HG03457 (cell line): ENCODE measurements around the gene LCE1F.

ENCODE experiments used
- ATAC-seq: cut with Tn5 transposase; IDR thresholded peaks from one replicate; pipeline ENCODE4 v1.9.1; 2021; ENCODE audit warnings: moderate number of reproducible peaks; ENCODE audit not compliant: unreplicated experiment

The LCE1F gene

DNA sequence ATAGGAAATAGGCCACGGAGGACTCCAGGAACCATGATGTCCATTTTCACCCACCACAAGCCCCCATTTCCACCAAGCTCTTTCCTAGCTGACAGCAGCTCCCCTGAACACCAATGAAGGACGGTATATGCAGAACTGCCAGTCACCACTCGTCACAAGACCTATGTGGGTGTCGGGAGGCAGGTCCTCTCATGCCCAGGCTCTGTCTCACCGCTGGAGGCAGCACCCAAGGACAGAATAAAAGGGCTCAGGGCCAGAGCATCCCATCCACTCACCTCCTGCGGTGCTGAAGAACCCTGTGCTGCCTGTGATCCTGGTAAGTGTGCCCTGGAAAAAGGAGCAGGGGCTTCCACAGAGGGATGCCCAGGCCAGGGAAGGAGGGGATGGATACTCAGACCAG is at the start of gene LCE1F:
TSS of gene LCE1F (plus strand) at position 266 of the 400 bp plus-strand sequence. CDS start 1,232 bp downstream, outside the sequence.
- ATAC-seq, result no peak

DNA sequence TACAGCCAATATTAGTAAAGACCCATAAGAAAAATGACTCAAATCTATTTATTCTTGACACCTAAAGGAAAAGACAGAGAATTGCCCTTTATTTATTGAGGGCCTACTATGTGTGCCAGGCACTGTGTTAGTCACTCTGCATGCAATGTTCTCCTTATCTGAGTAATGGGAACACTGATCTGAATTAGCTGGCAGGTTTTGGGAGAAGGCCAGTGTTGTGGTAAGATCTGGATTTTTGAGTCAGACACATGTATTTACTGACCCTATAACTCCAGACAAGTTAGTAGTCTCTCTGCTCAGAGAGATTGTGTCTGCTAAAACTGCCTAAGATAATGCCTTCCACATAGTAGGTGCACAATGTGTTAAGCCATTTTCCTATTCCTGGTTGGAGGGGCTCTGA is 49.7 kb upstream of the LCE1F start:
- no peak for ATAC-seq

DNA sequence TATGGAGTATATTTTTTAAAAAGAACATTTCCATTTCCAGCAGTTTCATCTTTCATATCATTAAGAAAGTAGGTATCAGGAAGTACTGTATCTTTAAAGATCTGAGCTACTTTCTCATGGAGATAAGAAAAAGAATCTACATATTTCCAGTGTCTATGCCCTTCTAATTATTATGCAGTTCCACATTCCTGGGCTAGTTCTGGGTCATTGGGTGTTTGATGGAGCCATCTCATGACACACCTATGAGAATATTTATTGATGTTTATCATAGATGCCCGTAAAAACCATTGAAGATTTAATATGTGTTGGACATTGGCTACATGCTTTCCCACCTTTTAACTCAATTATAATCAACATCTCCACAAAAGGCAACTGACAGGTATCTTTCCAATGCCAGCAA is 46.0 kb upstream of the LCE1F start:
- ATAC-seq, result no peak

- ATAC-seq, result no peak
Observed at GRCh38 chr1:152735648-152736047, 39.3 kb upstream of the LCE1F start.

DNA sequence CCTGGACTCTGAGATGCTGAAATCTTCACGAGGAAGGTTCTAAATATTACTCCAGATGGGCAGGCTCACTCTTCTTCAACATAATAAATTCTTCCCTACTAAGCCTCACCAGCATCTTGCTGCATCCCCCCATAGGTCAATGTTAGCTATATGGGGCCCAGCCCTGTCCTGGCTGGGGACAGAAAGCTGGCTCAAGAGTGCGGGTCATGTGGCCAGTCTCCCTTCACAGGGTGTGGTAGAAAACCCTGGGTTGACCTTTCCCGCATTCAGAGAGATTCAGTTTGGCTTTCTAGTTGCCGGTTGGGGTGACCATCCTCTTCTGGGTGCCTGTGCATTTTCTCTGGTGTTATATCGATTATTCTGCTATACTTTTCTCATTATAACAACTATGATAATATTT is 36.9 kb upstream of the LCE1F start:
- ATAC-seq, result no peak

GRCh38 chr1:152739841-152740240 is 35.1 kb upstream of the LCE1F start:
- ATAC-seq, result no peak

DNA sequence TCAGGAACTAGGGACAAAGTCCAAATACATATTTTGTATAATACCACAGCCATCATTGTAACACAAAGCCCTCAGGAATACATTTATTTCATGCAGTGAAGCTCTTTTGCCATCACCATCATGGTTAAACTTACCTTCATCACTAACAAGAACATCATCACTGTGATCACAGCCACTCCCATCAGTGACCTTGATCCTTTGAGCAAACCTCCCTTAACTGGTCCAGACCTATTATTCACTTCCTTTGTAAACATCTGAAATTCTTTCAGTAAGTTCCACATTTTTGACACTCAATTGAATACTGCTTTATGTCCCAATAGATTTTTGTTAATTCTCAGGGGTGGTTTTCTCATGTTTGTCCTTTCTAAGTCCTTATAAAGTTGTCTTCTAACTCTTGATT is 33.3 kb upstream of the LCE1F start:
- ATAC-seq, result no peak

- ATAC-seq, result no peak
Observed at GRCh38 chr1:152743371-152744145, 31.4 kb upstream of the LCE1F start.

- ATAC-seq, result no peak
Observed at GRCh38 chr1:152745289-152745704, 29.6 kb upstream of the LCE1F start.

GRCh38 chr1:152745765-152746444 is 29.0 kb upstream of the LCE1F start:
- ATAC-seq, result no peak

DNA sequence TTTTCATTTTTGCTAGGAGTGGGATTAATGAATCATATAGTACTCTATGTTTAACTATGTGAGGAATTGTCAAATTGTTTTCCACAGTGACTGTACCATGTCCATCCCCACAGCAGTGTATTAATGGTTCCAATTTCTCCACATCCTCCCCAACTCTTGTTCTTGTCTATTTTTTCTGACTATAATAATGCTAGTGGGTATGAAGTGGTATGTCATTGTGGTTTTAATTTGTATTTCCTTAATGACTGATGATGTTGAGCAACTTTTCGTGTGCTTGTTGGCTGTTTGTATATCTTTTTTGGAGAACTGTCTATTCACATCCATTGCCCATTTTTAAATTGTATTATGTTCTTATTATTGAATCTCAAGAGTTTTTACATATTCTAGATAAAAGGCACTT is 27.1 kb upstream of the LCE1F start:
- ATAC-seq, result no peak

DNA sequence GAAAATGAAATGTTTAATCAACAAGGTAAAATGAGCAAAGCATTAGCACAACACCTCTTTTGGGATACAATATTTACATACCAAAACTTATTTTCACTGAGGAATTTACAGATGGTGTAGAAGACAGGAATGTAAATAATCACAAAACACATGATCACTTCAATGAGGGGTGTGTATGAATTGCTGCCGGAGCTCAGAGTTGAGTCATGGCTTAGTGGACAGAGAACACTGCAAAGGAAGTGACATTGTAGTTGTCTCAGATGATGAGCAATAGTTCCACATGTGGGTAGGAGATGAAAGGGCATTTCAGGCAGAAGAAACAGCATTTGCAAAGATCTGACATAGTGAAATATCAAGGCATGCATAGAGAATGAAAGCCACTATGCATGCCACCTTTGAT is 22.7 kb upstream of the LCE1F start:
- ATAC-seq, result no peak

- ATAC-seq, result no peak
Observed at GRCh38 chr1:152753586-152753985, 21.4 kb upstream of the LCE1F start.

DNA sequence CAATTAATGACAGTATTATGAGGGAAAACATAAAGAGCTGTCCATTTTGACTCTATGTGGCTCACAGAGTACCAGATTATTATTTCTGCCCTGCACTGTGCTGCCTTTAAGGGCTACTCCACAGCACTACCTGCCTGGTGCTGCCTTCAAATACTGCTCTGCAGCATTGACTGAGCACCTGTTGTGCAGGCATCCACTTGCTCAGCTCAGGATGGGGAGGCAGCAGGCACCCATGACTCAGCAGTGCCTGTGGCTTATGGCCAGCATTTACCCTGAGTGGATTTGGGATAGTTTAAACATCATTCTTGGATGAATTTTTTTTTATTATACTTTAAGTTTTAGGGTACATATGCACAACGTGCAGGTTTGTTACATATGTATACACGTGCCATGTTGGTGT is 18.1 kb upstream of the LCE1F start:
- ATAC-seq, result no peak

- ATAC-seq, result no peak
Observed at GRCh38 chr1:152757747-152758146, 17.2 kb upstream of the LCE1F start, which contains the start of gene KPRP. Gene KPRP (plus strand): TSS chr1:152758025. CDS start chr1:152759589, 1,564 bp downstream.

DNA sequence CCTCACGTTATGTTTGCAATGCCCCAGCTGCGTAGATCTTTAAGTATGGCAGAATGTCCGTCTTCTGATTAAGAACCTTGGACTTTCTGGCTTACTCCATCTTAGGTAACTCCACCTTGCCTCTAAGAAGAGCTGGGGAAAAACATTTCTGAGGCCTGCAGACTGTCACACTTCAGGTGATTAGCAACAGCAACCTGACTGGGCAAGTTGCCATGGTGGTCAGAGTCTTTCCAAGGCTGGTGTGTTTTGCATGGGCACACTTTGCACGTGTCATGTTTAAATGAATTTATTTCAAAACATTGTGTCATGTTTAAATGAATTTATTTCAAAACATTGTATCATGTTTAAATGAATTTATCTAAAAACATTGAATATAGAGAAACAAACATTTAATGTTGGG is 16.3 kb upstream of the LCE1F start:
- ATAC-seq, result no peak

DNA sequence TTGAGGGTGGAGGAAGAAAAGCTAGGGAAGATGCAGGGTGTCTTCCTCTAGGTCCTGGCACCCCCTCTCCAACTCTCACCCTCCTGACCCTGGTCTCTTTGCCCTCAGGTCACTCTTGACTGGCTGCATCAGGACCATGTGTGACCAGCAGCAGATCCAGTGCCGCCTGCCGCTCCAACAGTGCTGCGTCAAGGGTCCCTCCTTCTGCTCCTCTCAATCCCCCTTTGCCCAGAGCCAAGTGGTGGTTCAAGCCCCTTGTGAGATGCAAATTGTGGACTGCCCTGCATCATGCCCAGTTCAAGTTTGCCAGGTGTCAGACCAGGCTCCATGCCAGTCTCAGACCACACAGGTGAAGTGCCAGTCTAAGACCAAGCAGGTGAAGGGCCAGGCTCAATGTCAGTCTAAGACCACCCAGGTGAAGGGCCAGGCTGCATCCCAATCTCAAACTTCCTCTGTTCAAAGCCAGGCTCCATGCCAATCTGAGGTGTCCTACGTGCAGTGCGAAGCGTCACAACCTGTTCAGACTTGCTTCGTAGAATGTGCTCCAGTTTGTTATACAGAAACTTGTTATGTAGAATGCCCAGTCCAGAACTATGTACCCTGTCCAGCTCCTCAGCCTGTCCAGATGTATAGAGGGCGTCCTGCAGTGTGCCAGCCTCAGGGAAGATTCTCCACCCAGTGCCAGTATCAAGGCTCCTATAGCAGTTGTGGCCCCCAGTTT is 15.3 kb upstream of the LCE1F start:
- ATAC-seq, result no peak

- no peak for ATAC-seq
Observed at GRCh38 chr1:152760551-152761190, 14.3 kb upstream of the LCE1F start.

DNA sequence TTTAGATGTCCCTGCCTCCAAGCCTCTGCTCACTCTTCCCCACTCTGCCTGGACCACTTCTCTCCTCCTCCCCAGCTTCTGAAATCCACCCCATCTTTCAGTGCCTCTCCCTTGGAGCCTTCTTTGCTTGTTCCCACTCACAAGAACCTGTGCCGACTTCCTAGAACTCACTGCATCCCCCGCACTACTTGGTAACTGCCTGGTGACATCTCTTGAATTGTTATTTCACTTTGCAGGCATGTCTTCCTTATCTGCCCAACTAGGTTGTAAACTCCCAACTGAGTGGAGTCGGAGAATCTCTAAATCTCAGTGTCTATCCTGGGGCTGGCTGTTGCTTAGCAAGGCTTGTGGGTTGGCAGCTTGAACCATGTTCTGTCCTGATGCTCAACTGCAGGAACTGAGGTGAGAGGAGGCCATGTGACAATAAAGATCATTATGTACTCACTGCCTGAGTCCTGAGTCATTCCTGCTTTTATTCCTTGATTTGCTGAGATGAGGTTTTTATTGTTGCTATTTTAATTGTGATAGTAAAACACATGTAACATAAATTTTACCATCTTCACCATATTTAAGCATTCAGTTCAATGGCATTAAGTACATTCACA is 13.2 kb upstream of the LCE1F start:
- ATAC-seq, result no peak

DNA sequence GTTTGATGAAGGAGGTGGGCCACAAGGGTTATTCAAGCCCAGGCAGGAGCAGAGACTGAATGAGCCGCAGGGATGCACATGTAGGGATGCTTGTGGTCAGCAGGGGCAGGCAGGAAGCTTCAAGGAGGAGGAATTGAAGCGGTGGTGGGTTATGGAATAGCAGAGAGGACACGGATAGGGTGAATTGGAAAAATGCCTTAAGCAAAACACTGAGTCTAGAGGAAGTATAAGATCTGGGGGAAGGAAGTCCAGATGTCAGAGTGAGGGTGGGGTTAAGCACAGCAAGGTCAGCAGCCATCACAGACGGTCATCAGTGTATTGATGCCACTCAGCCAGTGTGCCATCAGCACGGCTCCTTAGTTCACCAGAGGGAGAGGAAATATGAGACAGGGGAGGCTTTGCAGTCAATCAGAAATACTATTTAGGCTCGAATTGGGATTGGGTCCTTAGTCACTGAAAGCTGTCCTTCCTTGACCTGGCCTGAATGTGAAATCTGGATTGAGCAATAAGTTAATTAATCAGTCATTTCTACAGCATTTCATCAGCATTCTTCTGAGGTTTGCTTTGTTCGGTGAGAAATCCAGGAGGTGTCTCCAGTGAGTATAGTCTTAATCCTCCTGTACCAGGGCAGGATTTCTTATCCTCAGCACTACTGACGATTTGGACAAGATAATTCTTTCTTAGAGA is 6.0 kb upstream of the LCE1F start:
- ATAC-seq, result no peak
